ENCODE results near the gene KDM3B.
A peak's percentile ranks its signal among the peaks of the same experiment; 100 is the strongest.

The KDM3B gene

DNA sequence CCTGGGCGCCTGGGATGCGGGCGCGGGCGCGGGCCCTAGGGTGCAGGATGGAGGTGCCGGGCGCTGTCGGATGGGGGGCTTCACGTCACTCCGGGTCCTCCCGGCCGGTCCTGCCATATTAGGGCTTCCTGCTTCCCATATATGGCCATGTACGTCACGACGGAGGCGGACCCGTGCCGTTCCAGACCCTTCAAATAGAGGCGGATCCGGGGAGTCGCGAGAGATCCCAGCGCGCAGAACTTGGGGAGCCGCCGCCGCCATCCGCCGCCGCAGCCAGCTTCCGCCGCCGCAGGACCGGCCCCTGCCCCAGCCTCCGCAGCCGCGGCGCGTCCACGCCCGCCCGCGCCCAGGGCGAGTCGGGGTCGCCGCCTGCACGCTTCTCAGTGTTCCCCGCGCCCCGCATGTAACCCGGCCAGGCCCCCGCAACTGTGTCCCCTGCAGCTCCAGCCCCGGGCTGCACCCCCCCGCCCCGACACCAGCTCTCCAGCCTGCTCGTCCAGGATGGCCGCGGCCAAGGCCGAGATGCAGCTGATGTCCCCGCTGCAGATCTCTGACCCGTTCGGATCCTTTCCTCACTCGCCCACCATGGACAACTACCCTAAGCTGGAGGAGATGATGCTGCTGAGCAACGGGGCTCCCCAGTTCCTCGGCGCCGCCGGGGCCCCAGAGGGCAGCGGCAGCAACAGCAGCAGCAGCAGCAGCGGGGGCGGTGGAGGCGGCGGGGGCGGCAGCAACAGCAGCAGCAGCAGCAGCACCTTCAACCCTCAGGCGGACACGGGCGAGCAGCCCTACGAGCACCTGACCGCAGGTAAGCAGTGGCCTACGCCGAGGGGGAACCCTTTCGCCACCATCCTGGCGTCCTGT, 113.0 kb downstream of the KDM3B start, which contains the start of gene EGR1:
TSS of gene EGR1 (plus strand) at position 219 of the 864 bp plus-strand sequence. CDS start at position 502, 283 bp downstream.
- Histone ChIP-seq H4K20me1 (ENCODE audit: control insufficient read depth, insufficient read depth, low read depth, low read length) (no peaks in the 10 kb centered on the region), H3K4me3 (ENCODE audit: low read length) (peak within 1 kb of the TSS; percentile 96), H3K9me3 (ENCODE audit: control insufficient read depth, insufficient read depth, low read length) (no peaks in the 10 kb centered on the region), H3K79me2 (ENCODE audit: control insufficient read depth, low read length) (no peaks in the 10 kb centered on the region), H3K4me1 (ENCODE audit: control insufficient read depth, low read length) (peaks cover 19% of the 10 kb centered on the region), H3K4me2 (ENCODE audit: low read length) (peak within 1 kb of the TSS; percentile 98), H3K9me2 (replicated peaks; ENCODE audit: control insufficient read depth, low read length) (no peaks in the 10 kb centered on the region), H3K27me3 (ENCODE audit: control insufficient read depth, low read length) (peaks cover 21% of the 10 kb centered on the region), H3K36me3 (ENCODE audit: control insufficient read depth, low read length) (no peaks in the 10 kb centered on the region), H3K27ac (ENCODE audit: low read depth, low read length) (peak within 1 kb of the TSS; percentile 79), H3F3A (ENCODE audit: control insufficient read depth, insufficient read depth) (no peaks in the 10 kb centered on the region)
- TF ChIP-seq EZH2phosphoT487 (IDR thresholded peaks at IDR 0.05; ENCODE audit: borderline replicate concordance, low read length): no peak; the same call in 1 of the 2 replicates

DNA sequence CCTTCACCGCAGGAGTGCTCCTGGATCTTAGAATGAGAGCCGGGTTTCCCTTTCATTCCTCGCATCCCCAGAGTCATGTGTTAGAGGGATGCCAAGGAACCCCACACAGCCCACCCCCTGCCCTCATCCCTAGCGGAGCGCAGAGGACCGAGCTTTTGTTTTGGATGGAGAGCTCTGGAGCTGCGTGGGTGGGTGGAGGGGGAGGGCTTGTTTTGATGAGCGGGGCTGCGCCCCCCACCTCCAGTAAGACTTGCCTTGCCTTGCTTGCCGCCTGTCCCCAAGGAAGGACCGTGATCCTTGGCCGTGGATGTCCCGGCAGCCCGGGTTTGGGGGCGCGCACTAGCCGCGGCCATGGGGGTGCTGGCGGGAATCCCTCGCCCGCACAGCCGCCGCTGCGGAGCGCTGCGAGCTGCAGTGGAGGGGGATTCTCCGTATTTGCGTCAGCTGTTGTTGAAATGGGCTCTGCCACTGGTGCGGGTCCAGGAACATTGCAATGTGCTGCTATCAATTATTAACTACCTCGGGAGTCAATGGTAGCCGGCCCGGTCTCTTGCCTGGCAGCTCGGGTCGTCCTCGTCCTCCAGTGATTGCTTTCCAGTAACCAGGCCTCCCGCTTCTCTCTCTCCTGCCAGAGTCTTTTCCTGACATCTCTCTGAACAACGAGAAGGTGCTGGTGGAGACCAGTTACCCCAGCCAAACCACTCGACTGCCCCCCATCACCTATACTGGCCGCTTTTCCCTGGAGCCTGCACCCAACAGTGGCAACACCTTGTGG, 113.8 kb downstream of the KDM3B start:
- H3K4me2 ChIP-seq (ENCODE audit: low read length): peak overlapping the region; percentile 98
- no peak overlapping the region for H3K27ac ChIP-seq (ENCODE audit: low read depth, low read length)
- no peaks in the 10 kb centered on the region for H3K9me3 ChIP-seq (ENCODE audit: control insufficient read depth, insufficient read depth, low read length)
- H3K27me3 ChIP-seq (ENCODE audit: control insufficient read depth, low read length): peaks cover 24% of the 10 kb centered on the region
- no peaks in the 10 kb centered on the region for H4K20me1 ChIP-seq (ENCODE audit: control insufficient read depth, insufficient read depth, low read depth, low read length)
- no peaks in the 10 kb centered on the region for H3K9me2 ChIP-seq (replicated peaks; ENCODE audit: control insufficient read depth, low read length)
- peak overlapping the region; percentile 96 for H3K4me3 ChIP-seq (ENCODE audit: low read length)
- TF ChIP-seq, protein P1, sequence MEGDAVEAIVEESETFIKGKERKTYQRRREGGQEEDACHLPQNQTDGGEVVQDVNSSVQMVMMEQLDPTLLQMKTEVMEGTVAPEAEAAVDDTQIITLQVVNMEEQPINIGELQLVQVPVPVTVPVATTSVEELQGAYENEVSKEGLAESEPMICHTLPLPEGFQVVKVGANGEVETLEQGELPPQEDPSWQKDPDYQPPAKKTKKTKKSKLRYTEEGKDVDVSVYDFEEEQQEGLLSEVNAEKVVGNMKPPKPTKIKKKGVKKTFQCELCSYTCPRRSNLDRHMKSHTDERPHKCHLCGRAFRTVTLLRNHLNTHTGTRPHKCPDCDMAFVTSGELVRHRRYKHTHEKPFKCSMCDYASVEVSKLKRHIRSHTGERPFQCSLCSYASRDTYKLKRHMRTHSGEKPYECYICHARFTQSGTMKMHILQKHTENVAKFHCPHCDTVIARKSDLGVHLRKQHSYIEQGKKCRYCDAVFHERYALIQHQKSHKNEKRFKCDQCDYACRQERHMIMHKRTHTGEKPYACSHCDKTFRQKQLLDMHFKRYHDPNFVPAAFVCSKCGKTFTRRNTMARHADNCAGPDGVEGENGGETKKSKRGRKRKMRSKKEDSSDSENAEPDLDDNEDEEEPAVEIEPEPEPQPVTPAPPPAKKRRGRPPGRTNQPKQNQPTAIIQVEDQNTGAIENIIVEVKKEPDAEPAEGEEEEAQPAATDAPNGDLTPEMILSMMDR (IDR thresholded peaks at IDR 0.05; ENCODE audit: low read depth, low read length, poor library complexity, severe bottlenecking): no peak
- TF ChIP-seq EZH2phosphoT487 (IDR thresholded peaks at IDR 0.05; ENCODE audit: borderline replicate concordance, low read length): no peak
- no peaks in the 10 kb centered on the region for H3K79me2 ChIP-seq (ENCODE audit: control insufficient read depth, low read length)
- H3K4me1 ChIP-seq (ENCODE audit: control insufficient read depth, low read length): peaks cover 14% of the 10 kb centered on the region
- H3F3A ChIP-seq (ENCODE audit: control insufficient read depth, insufficient read depth): no peaks in the 10 kb centered on the region
- H3K36me3 ChIP-seq (ENCODE audit: control insufficient read depth, low read length): no peaks in the 10 kb centered on the region

DNA sequence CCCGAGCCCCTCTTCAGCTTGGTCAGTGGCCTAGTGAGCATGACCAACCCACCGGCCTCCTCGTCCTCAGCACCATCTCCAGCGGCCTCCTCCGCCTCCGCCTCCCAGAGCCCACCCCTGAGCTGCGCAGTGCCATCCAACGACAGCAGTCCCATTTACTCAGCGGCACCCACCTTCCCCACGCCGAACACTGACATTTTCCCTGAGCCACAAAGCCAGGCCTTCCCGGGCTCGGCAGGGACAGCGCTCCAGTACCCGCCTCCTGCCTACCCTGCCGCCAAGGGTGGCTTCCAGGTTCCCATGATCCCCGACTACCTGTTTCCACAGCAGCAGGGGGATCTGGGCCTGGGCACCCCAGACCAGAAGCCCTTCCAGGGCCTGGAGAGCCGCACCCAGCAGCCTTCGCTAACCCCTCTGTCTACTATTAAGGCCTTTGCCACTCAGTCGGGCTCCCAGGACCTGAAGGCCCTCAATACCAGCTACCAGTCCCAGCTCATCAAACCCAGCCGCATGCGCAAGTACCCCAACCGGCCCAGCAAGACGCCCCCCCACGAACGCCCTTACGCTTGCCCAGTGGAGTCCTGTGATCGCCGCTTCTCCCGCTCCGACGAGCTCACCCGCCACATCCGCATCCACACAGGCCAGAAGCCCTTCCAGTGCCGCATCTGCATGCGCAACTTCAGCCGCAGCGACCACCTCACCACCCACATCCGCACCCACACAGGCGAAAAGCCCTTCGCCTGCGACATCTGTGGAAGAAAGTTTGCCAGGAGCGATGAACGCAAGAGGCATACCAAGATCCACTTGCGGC, 114.6 kb downstream of the KDM3B start:
- H3F3A ChIP-seq (ENCODE audit: control insufficient read depth, insufficient read depth): no peaks in the 10 kb centered on the region
- H3K27me3 ChIP-seq (ENCODE audit: control insufficient read depth, low read length): peaks cover 24% of the 10 kb centered on the region
- no peak overlapping the region for H3K4me2 ChIP-seq (ENCODE audit: low read length)
- H3K9me2 ChIP-seq (replicated peaks; ENCODE audit: control insufficient read depth, low read length): no peaks in the 10 kb centered on the region
- peaks cover 14% of the 10 kb centered on the region for H3K4me1 ChIP-seq (ENCODE audit: control insufficient read depth, low read length)
- H3K27ac ChIP-seq (ENCODE audit: low read depth, low read length): no peak overlapping the region
- no peaks in the 10 kb centered on the region for H3K9me3 ChIP-seq (ENCODE audit: control insufficient read depth, insufficient read depth, low read length)
- H3K36me3 ChIP-seq (ENCODE audit: control insufficient read depth, low read length): no peaks in the 10 kb centered on the region
- TF ChIP-seq, protein P1 (IDR thresholded peaks at IDR 0.05; ENCODE audit: low read depth, low read length, poor library complexity, severe bottlenecking): no peak
- no peak for TF ChIP-seq EZH2phosphoT487 (IDR thresholded peaks at IDR 0.05; ENCODE audit: borderline replicate concordance, low read length)
- no peak overlapping the region for H3K4me3 ChIP-seq (ENCODE audit: low read length)
- no peaks in the 10 kb centered on the region for H3K79me2 ChIP-seq (ENCODE audit: control insufficient read depth, low read length)
- H4K20me1 ChIP-seq (ENCODE audit: control insufficient read depth, insufficient read depth, low read depth, low read length): no peaks in the 10 kb centered on the region
